Activated naive CD4-positive, alpha-beta T cell treated with anti-CD3 and anti-CD28 coated beads for 36 hours (primary cell): ENCODE results near the gene KHDRBS2. TPM values are rescaled to one million over a fixed set of nuclear protein-coding genes. Genes with fewer than 3 reads are reported as not detected.

Experiments used
- CTCF ChIA-PET: fragments of 350-600 bp; sonication (Branson Sonifier 250); formaldehyde crosslinking; loops from one replicate; lab custom pipeline; 2021; ENCODE audit warnings: antibody characterized with exemption; lab: Charles Lee
- DNase-seq: peaks from one replicate; pipeline ENCODE4 v3.0.0-alpha.2; 2020
- H3K27ac Mint-ChIP-seq: one replicate; pipeline ENCODE4 v1.8.0; 2021; ENCODE audit warnings: mild to moderate bottlenecking, mixed read lengths
- H3K27me3 Mint-ChIP-seq: one replicate; pipeline ENCODE4 v1.8.0; 2021; ENCODE audit warnings: low read depth, mixed read lengths
- H3K36me3 Mint-ChIP-seq: one replicate; pipeline ENCODE4 v1.8.0; 2021; ENCODE audit warnings: low read depth, mixed read lengths
- H3K4me1 Mint-ChIP-seq: one replicate; pipeline ENCODE4 v1.8.0; 2021; ENCODE audit warnings: low read depth, mixed read lengths
- H3K4me3 Mint-ChIP-seq: one replicate; pipeline ENCODE4 v1.8.0; 2021; ENCODE audit warnings: mild to moderate bottlenecking, moderate library complexity, mixed read lengths
- H3K9me3 Mint-ChIP-seq: one replicate; pipeline ENCODE4 v1.8.0; 2021; ENCODE audit warnings: mixed read lengths
- intact Hi-C: fragments of 100-400 bp; cut with micrococcal nuclease; formaldehyde crosslinking; loops from one replicate; pipeline ENCODE4 v1.15.1; 2023
- total RNA-seq, 2 experiments: library from RNA; stranded (reverse); gene quantifications; one replicate each; pipeline ENCODE4 v1.2.3, GENCODE V29; 2021

The KHDRBS2 gene
- total RNA-seq, 2 experiments from 2014 or later = not detected

- Mint-ChIP-seq H3K36me3 (no peaks in the 10 kb centered on the region), H3K27ac (no peak overlapping the region), H3K4me1 (no peaks in the 10 kb centered on the region), H3K9me3 (peaks cover 24% of the 10 kb centered on the region), H3K4me3 (no peak overlapping the region), H3K27me3 (no peaks in the 10 kb centered on the region)
- intact Hi-C loops = no loop called here
- DNase-seq = no peak
- CTCF ChIA-PET = no interaction called here
Measured at GRCh38 chr6:61959196-61959595, 326.8 kb downstream of the KHDRBS2 start.

GRCh38 chr6:61953851-61954250 is 332.2 kb downstream of the KHDRBS2 start:
- no peaks in the 10 kb centered on the region for H3K4me1 Mint-ChIP-seq
- no peak overlapping the region for H3K4me3 Mint-ChIP-seq
- peaks cover 19% of the 10 kb centered on the region for H3K9me3 Mint-ChIP-seq
- DNase-seq = no peak
- intact Hi-C loops = no loop called here
- H3K27ac Mint-ChIP-seq = no peak overlapping the region
- no peaks in the 10 kb centered on the region for H3K27me3 Mint-ChIP-seq
- H3K36me3 Mint-ChIP-seq = no peaks in the 10 kb centered on the region
- CTCF ChIA-PET = no interaction called here

- intact Hi-C loops = no loop called here
- Mint-ChIP-seq H3K27ac (no peak overlapping the region), H3K27me3 (no peaks in the 10 kb centered on the region)
Measured at GRCh38 chr6:61951586-61951985, 334.4 kb downstream of the KHDRBS2 start.

DNA sequence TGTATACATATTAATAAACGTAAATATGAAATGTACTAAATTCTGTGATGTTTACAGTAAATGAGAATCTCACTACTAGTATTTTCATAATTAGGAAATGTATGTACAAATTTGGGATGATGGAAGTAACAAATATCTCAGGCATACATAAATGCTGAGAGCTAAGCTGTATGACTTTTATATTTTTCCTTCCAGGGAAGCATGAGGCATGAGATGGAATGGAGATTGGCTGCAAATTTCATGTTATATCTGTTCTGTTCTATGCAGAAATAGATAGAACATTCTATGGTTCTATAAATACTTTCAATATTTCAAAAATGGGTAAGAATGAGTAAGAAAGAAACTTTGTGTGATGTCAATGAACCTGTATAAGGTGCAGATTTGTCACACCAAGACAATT is 335.2 kb downstream of the KHDRBS2 start:
- no peak for DNase-seq
- Mint-ChIP-seq H3K27me3 (no peaks in the 10 kb centered on the region), H3K4me1 (no peaks in the 10 kb centered on the region), H3K4me3 (no peak overlapping the region), H3K9me3 (no peaks in the 10 kb centered on the region), H3K36me3 (no peaks in the 10 kb centered on the region), H3K27ac (no peak overlapping the region)
- intact Hi-C loops = no loop called here
- CTCF ChIA-PET = no interaction called here

More at GRCh38 chr6:61951586-61951985, 334.4 kb downstream of the KHDRBS2 start:
- Mint-ChIP-seq H3K4me3 (no peak overlapping the region), H3K4me1 (no peaks in the 10 kb centered on the region), H3K9me3 (peaks cover 5% of the 10 kb centered on the region), H3K36me3 (no peaks in the 10 kb centered on the region)
- CTCF ChIA-PET = no interaction called here
- no peak for DNase-seq

DNA sequence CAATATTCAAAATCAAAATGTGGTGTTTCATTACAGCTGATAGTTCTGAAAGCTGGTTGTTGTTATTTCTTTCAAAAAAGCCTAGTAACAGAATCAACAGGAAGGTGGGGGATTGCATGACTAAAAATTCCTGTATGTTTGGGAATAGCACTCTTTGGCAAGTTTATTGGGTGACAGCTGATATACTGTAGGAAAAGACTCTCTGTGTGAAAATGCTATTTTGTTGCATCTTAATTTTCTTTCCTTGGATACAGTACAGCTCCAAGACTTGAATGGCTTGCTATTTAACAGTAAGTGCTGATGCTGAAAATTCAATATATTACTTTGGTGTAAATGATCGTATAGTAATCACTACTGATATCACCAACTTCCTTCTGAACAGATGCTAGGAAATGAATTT is 336.1 kb downstream of the KHDRBS2 start:
- intact Hi-C loops = no loop called here
- no peaks in the 10 kb centered on the region for H3K9me3 Mint-ChIP-seq
- no peak for DNase-seq
- CTCF ChIA-PET = no interaction called here
- no peak overlapping the region for H3K27ac Mint-ChIP-seq
- no peaks in the 10 kb centered on the region for H3K27me3 Mint-ChIP-seq
- no peaks in the 10 kb centered on the region for H3K36me3 Mint-ChIP-seq
- H3K4me1 Mint-ChIP-seq = no peaks in the 10 kb centered on the region
- no peak overlapping the region for H3K4me3 Mint-ChIP-seq

DNA sequence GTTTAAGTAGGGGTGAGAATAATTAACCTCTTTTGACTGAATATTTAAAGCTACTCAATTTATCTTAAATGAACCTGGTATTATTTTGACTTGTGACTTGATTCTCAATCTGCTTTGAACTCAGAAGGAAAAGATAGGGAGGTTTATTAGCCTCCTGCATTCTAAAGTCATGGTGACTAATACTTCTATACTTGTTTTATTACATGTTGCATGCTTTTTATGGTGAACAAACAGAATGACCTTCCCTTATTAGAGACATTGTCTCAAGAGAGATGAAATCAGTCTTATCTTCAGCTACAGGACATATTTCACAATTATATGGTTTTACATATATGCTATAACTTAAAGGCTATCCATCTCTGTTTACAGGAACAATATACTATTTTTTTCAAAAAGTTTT is 336.9 kb downstream of the KHDRBS2 start:
- Mint-ChIP-seq H3K27ac (no peak overlapping the region), H3K27me3 (no peaks in the 10 kb centered on the region), H3K36me3 (no peaks in the 10 kb centered on the region), H3K9me3 (peaks cover 2% of the 10 kb centered on the region), H3K4me1 (no peaks in the 10 kb centered on the region), H3K4me3 (no peak overlapping the region)
- no peak for DNase-seq
- intact Hi-C loops = no loop called here
- CTCF ChIA-PET = no interaction called here

- no peak for DNase-seq
- Mint-ChIP-seq H3K27ac (no peak overlapping the region), H3K27me3 (no peaks in the 10 kb centered on the region), H3K36me3 (no peaks in the 10 kb centered on the region), H3K4me1 (no peaks in the 10 kb centered on the region), H3K4me3 (no peak overlapping the region), H3K9me3 (peaks cover 3% of the 10 kb centered on the region)
- CTCF ChIA-PET = no interaction called here
- intact Hi-C loops = no loop called here
Measured at GRCh38 chr6:61947311-61947947, 338.6 kb downstream of the KHDRBS2 start.

DNA sequence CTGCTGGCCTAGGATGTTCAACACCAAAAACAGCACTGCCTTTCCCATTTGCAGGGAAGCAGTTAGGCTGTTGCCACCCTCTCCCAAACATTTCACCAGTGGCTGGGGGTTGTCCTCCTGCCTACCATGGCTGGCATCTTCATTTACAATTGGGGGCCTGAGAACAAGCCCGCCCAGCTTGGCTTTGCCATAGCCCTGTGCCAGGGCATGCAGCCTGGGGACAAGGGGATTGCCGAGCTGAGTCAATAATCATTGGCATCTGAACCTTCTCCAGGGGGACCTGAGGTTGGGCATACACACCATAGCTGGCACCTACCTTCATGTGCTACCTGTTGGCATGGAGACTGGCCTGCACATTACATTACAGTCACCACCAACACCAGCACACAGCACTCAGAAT is 345.1 kb downstream of the KHDRBS2 start:
- Mint-ChIP-seq H3K27ac (no peak overlapping the region), H3K9me3 (peaks cover 7% of the 10 kb centered on the region), H3K4me1 (no peaks in the 10 kb centered on the region), H3K4me3 (no peak overlapping the region), H3K36me3 (no peaks in the 10 kb centered on the region), H3K27me3 (no peaks in the 10 kb centered on the region)
- no peak for DNase-seq
- CTCF ChIA-PET = no interaction called here
- intact Hi-C loops = no loop called here

DNA sequence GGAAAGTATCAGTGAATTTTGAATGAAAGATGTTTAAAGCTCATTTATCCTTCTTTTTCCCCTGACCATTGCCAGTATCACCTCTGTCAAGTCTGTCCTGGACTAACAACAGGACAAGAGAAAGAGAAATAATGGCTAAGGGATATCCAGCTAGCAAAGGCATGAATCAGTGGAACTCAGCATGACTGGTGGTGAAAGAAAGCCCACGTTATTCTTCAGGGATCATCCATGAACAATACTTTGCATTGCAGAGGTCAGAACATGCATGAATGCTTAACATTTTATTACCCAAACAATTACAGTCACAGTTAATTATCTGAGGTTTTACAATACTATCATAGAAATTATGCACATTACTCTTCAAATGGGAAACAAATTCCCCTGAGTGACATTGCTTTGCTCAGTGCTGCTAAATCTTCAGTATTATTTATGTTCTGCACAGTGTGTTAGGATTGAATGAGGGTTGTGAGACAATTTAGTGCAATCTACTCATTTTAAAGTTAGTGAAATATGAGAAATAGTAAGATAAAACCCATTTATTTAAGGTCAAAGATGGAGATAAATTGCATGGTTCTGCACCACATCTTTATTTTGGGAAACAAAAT is 350.7 kb downstream of the KHDRBS2 start:
- H3K27ac Mint-ChIP-seq = no peak overlapping the region

DNA sequence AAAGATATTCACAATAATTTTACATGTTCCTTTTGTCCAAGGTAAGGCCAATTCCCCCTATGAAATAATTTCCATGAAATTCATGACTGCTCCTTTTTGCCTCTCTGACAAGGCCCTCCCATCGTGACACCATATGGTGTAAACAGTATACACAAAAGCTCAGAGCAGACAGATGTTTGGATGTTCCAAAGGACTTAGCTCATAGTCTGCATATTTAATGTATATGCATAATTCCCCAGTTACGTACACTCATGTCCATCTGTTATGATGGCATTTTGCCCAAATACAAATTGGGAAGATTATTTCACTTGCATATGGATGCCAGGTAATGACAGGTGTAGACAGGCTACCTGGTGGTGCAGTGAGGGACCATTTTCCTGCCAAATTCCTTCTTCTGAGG is 376.5 kb downstream of the KHDRBS2 start:
- no peaks in the 10 kb centered on the region for H3K4me1 Mint-ChIP-seq
- intact Hi-C loops = no loop called here
- no peak overlapping the region for H3K27ac Mint-ChIP-seq
- H3K4me3 Mint-ChIP-seq = no peak overlapping the region
- CTCF ChIA-PET = no interaction called here
- H3K27me3 Mint-ChIP-seq = no peaks in the 10 kb centered on the region
- H3K9me3 Mint-ChIP-seq = peaks cover 12% of the 10 kb centered on the region
- no peak for DNase-seq
- no peaks in the 10 kb centered on the region for H3K36me3 Mint-ChIP-seq

More for the DNA sequence above, 350.7 kb downstream of the KHDRBS2 start:
- CTCF ChIA-PET = no interaction called here
- Mint-ChIP-seq H3K9me3 (peaks cover 6% of the 10 kb centered on the region), H3K36me3 (no peaks in the 10 kb centered on the region), H3K27me3 (no peaks in the 10 kb centered on the region), H3K4me1 (no peaks in the 10 kb centered on the region), H3K4me3 (no peak overlapping the region)
- intact Hi-C loops = no loop called here
- no peak for DNase-seq

- CTCF ChIA-PET = no interaction called here
- intact Hi-C loops = no loop called here
- Mint-ChIP-seq H3K4me1 (no peaks in the 10 kb centered on the region), H3K27ac (no peak overlapping the region), H3K36me3 (no peaks in the 10 kb centered on the region), H3K9me3 (peaks cover 4% of the 10 kb centered on the region), H3K4me3 (no peak overlapping the region), H3K27me3 (no peaks in the 10 kb centered on the region)
- no peak for DNase-seq
Measured at GRCh38 chr6:61901748-61902147, 384.3 kb downstream of the KHDRBS2 start.

DNA sequence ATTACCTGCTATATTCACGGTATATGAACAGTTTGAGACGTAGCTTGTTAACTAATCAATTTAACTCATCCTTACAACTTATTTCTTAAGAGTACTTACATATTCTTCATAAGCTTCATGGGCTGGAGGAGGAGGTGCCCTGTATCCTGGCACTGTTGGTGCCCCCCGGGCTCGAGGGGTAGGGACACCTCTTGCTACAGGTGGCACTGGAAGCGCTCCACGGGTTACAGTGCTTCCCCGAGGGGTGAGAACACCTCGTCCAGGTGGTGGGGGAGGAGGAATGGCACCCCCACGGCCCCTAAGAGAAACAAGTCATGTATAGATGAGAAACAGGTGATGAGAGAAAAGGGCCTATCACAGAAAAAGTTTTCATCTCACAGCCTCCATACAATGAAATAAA is 391.5 kb downstream of the KHDRBS2 start:
- no peak for DNase-seq
- no peak overlapping the region for H3K27ac Mint-ChIP-seq
- no peaks in the 10 kb centered on the region for H3K4me1 Mint-ChIP-seq
- CTCF ChIA-PET = no interaction called here
- intact Hi-C loops = no loop called here
- H3K27me3 Mint-ChIP-seq = no peaks in the 10 kb centered on the region
- H3K36me3 Mint-ChIP-seq = no peaks in the 10 kb centered on the region
- peaks cover 8% of the 10 kb centered on the region for H3K9me3 Mint-ChIP-seq
- H3K4me3 Mint-ChIP-seq = no peak overlapping the region

- Mint-ChIP-seq H3K4me1 (no peaks in the 10 kb centered on the region), H3K36me3 (no peaks in the 10 kb centered on the region), H3K27me3 (no peaks in the 10 kb centered on the region), H3K9me3 (peaks cover 4% of the 10 kb centered on the region), H3K27ac (no peak overlapping the region), H3K4me3 (no peak overlapping the region)
- DNase-seq = no peak
- intact Hi-C loops = no loop called here
- CTCF ChIA-PET = interaction anchor here (1.0 kb wide), 1 partner anchor 9 kb away, joined by 3 read pairs; no protein-coding TSS in a partner anchor
Measured at GRCh38 chr6:61887423-61887822, 398.6 kb downstream of the KHDRBS2 start.
